ENCODE measurements around the gene BCL2L15. TPM values are rescaled to one million over a fixed set of nuclear protein-coding genes. Genes with fewer than 3 reads are reported as not detected.

Gene BCL2L15
- total RNA-seq, result 0.71 and 0.84 TPM in 2 replicates
- long read RNA-seq, result 0 reads

DNA sequence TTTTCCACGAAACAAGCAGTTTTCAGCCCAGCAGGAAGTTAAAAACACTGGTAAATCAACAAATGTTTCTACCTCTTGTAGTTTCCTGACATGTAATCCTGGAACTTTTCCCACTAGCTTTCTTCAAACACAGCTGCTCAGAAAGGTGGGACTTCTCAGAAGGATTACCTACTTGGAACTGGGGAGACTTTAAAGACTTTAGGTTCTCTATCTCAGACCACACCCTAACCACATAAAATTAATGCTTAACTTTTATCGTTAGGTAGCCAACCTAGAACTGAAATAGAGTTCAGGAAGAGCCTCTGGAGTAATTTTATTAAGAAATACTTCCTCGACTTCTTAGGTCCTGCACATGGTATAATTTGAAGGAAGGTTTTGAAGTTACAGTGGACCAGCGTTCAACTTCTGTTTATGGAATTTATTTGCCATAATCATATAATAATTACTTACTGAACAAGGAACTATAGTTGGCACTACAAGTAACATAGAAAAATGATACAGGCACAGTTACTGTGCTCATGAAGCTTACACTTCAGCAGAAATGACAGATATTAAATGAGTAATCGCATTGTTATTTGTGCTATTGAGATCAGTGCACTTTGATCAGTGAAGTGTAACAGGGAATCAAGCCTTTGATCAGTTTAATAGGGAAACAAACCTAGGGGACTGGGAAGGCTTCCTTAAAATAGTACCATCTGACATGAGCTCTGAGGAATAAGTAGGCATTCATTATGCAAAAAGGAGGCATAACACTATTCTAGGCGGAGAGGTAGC is at the start of gene BCL2L15:
Gene BCL2L15, minus strand, starts transcription at position 180 of the 774 bp plus-strand sequence. CDS start 206 bp downstream, outside the sequence.
- Mint-ChIP-seq H3K27ac (ENCODE audit: unreplicated experiment) (no peak within 1 kb of the TSS), H3K4me1 (no peaks in the 10 kb centered on the region), H3K36me3 (ENCODE audit: low read depth) (no peaks in the 10 kb centered on the region), H3K27me3 (ENCODE audit: low read depth) (no peaks in the 10 kb centered on the region), H3K9me3 (peaks cover 3% of the 10 kb centered on the region), H3K4me3 (no peak within 1 kb of the TSS)
- TF ChIP-seq, protein P1, sequence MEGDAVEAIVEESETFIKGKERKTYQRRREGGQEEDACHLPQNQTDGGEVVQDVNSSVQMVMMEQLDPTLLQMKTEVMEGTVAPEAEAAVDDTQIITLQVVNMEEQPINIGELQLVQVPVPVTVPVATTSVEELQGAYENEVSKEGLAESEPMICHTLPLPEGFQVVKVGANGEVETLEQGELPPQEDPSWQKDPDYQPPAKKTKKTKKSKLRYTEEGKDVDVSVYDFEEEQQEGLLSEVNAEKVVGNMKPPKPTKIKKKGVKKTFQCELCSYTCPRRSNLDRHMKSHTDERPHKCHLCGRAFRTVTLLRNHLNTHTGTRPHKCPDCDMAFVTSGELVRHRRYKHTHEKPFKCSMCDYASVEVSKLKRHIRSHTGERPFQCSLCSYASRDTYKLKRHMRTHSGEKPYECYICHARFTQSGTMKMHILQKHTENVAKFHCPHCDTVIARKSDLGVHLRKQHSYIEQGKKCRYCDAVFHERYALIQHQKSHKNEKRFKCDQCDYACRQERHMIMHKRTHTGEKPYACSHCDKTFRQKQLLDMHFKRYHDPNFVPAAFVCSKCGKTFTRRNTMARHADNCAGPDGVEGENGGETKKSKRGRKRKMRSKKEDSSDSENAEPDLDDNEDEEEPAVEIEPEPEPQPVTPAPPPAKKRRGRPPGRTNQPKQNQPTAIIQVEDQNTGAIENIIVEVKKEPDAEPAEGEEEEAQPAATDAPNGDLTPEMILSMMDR (conservative IDR thresholded peaks at IDR 0.05), result no peak
- no peak for DNase-seq (ENCODE audit: low read depth, low spot score)

DNA sequence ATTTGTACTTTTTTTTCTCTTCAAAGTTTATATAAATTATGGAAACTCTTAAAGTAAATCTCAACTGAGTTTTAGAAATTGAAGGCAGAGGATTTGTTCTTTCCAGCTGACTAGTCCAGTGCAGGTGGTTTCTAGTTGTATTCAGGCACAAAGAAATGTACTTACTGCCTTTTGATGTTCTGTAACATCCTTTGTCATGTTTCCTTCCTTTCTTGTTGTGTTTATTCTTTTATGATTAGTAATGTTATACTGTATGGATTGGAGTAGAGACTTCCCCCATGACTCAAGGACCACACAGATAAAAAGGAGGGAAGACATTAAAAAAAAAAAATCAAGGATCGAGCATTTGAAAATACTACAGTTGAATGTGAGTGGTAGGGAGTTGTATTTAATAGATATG is 49.8 kb upstream of the BCL2L15 start:
- Mint-ChIP-seq H3K4me3 (no peak overlapping the region), H3K27ac (ENCODE audit: unreplicated experiment) (no peak overlapping the region), H3K9me3 (no peaks in the 10 kb centered on the region), H3K36me3 (ENCODE audit: low read depth) (peaks cover 5% of the 10 kb centered on the region), H3K4me1 (peaks cover 29% of the 10 kb centered on the region), H3K27me3 (ENCODE audit: low read depth) (no peaks in the 10 kb centered on the region)
- DNase-seq (ENCODE audit: low read depth, low spot score), result no peak
- TF ChIP-seq, protein P1 (conservative IDR thresholded peaks at IDR 0.05), result no peak

GRCh38 chr1:113935970-113936369 is 48.6 kb upstream of the BCL2L15 start:
- TF ChIP-seq, protein P1 (conservative IDR thresholded peaks at IDR 0.05), result no peak
- H3K27me3 Mint-ChIP-seq (ENCODE audit: low read depth), result no peaks in the 10 kb centered on the region
- H3K27ac Mint-ChIP-seq (ENCODE audit: unreplicated experiment), result no peak overlapping the region
- H3K9me3 Mint-ChIP-seq, result no peaks in the 10 kb centered on the region
- no peak for DNase-seq (ENCODE audit: low read depth, low spot score)
- H3K4me1 Mint-ChIP-seq, result peaks cover 41% of the 10 kb centered on the region
- no peak overlapping the region for H3K4me3 Mint-ChIP-seq
- peaks cover 4% of the 10 kb centered on the region for H3K36me3 Mint-ChIP-seq (ENCODE audit: low read depth)

GRCh38 chr1:113935176-113935575 is 47.8 kb upstream of the BCL2L15 start:
- DNase-seq (ENCODE audit: low read depth, low spot score), result no peak
- Mint-ChIP-seq H3K4me1 (peaks cover 49% of the 10 kb centered on the region), H3K27me3 (ENCODE audit: low read depth) (no peaks in the 10 kb centered on the region), H3K36me3 (ENCODE audit: low read depth) (no peaks in the 10 kb centered on the region), H3K4me3 (no peak overlapping the region), H3K27ac (ENCODE audit: unreplicated experiment) (no peak overlapping the region), H3K9me3 (no peaks in the 10 kb centered on the region)
- TF ChIP-seq, protein P1 (conservative IDR thresholded peaks at IDR 0.05), result no peak

DNA sequence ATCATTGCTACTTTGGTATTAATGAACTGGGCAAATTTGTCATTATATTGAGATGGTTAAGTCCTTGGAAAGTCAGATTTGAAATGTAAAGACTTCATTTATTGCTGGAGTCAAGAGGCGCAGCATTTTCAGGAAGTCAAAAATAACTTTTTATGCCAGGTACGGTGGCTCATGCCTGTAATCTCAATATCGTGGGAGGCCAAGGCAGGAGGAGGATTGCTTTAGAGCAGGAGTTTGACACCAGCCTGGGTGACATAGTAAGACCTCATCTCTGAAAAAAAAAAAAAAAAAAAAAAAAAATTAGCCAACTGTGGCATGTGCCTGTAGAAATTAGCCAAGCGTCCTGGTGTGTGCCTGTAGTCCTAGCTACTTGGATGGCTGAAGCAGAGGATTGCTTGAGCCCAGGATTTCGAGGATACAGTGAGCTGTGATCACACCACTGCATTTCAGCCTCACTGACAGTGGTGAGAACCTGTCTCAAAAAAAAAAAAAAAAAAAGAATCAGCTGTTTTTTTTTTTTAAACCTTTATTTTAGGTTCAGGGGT is 47.2 kb upstream of the BCL2L15 start:
- no peaks in the 10 kb centered on the region for H3K9me3 Mint-ChIP-seq
- DNase-seq (ENCODE audit: low read depth, low spot score), result no peak
- no peak overlapping the region for H3K4me3 Mint-ChIP-seq
- H3K36me3 Mint-ChIP-seq (ENCODE audit: low read depth), result no peaks in the 10 kb centered on the region
- H3K4me1 Mint-ChIP-seq, result peaks cover 50% of the 10 kb centered on the region
- H3K27ac Mint-ChIP-seq (ENCODE audit: unreplicated experiment), result no peak overlapping the region
- TF ChIP-seq, protein P1 (conservative IDR thresholded peaks at IDR 0.05), result no peak
- no peaks in the 10 kb centered on the region for H3K27me3 Mint-ChIP-seq (ENCODE audit: low read depth)

Measured in neural crest cell (in vitro differentiated cells).